Body of pancreas (tissue), 4 donors: ENCODE results near the gene FAM228A. TPM values are rescaled to one million over a fixed set of nuclear protein-coding genes. Genes with fewer than 3 reads are reported as not detected.

Source experiments
- ATAC-seq: fragments of 150-250 bp; one replicate; pipeline ENCODE4 v1.9.1; 2016
- DNase-seq, 4 donors: peaks; one replicate each; pipeline ENCODE4 v3.0.0-alpha.2; 2019
- H3K27ac ChIP-seq, 4 donors: fragments of 200-600 bp; sonication (generic); 1 replicate in 3 of 4; 2 replicates in 1 of 4; pipeline versions ENCODE4 v1.5.1 to v1.6.1; 2016 to 2019; ENCODE audit warnings: mild to moderate bottlenecking in 1 of 4, mixed read lengths in 1 of 4, moderate library complexity in 1 of 4
- H3K27me3 ChIP-seq, 2 donors: fragments of 200-600 bp; sonication (generic); one replicate each; pipeline ENCODE4 v1.6.0; 2016; ENCODE audit warnings: mild to moderate bottlenecking in 1 of 2
- H3K36me3 ChIP-seq, 2 donors: fragments of 200-600 bp; sonication (generic); replicated peaks in 1 of 2; 2 replicates each; pipeline ENCODE4 v1.5.1; 2016; ENCODE audit warnings: low read depth in 2 of 2; ENCODE audit not compliant: insufficient read depth in 1 of 2
- H3K4me1 ChIP-seq: fragments of 200-600 bp; sonication (generic); one replicate; pipeline ENCODE4 v1.6.0; 2016
- H3K4me3 ChIP-seq, 2 donors: fragments of 200-600 bp; sonication (generic); 1 replicate in 1 of 2; 2 replicates in 1 of 2; pipeline ENCODE4 v1.5.1; 2016 to 2019
- H3K9me3 ChIP-seq, 3 donors: fragments of 200-600 bp; sonication (generic); 1 replicate in 2 of 3; 2 replicates in 1 of 3; pipeline ENCODE4 v1.5.1; 2016
- CTCF ChIP-seq, 7 experiments: fragments of 450-650 bp in 4 of 7; fragments of 200-600 bp in 3 of 7; sonication (generic) in 3 of 7; IDR thresholded peaks; one replicate each; pipeline ENCODE4 v1.5.1; 2016 to 2019; ENCODE audit warnings: antibody characterized with exemption in 7 of 7
- POLR2A ChIP-seq, 3 donors: fragments of 450-650 bp; IDR thresholded peaks; one replicate each; pipeline ENCODE4 v1.6.1; 2016; ENCODE audit warnings: antibody characterized with exemption in 3 of 3, mild to moderate bottlenecking in 2 of 3
- WGBS, 2 donors: methylation state at CpG; one replicate each; pipeline ENCODE4 v1.1.5; 2017; 5-methylcytosine and 5-hydroxymethylcytosine counted together
- intact Hi-C: fragments of 100-400 bp; cut with DNase I; formaldehyde crosslinking; loops from one replicate; pipeline ENCODE4 v1.15.1; 2023
- total RNA-seq, 2 donors: library from RNA; depleted of rRNA; stranded (reverse); fragments of >200 nt; gene quantifications; one replicate each; pipeline ENCODE4 v1.1.0, GENCODE V29; 2016

Gene FAM228A
- total RNA-seq, 2 donors from 2014 or later: not detected

- no peak for DNase-seq
- 76 to 89% methylated on average over 2 of the region's 2 CpGs for WGBS, 2 donors
- Histone ChIP-seq H3K36me3 (no peaks in the 10 kb centered on the region), H3K27me3 (no peaks in the 10 kb centered on the region), H3K4me3 (no peak overlapping the region), H3K27ac (no peak overlapping the region), H3K4me1 (no peaks in the 10 kb centered on the region), H3K9me3 (no peaks in the 10 kb centered on the region)
- TF ChIP-seq CTCF (IDR thresholded peaks at IDR 0.05) (no peak), POLR2A (IDR thresholded peaks at IDR 0.05) (no peak)
- no peak for ATAC-seq
- intact Hi-C loops: loop anchor here (10.0 kb wide), 1 partner anchor 147 kb away; no protein-coding TSS in a partner anchor
Observed at GRCh38 chr2:24238158-24238557, 63.3 kb downstream of the FAM228A start.

- DNase-seq: no peak
- no peak for ATAC-seq
Observed at GRCh38 chr2:24239553-24239952, 64.7 kb downstream of the FAM228A start.

More at GRCh38 chr2:24239553-24239952, 64.7 kb downstream of the FAM228A start:
- intact Hi-C loops: loop anchor here (10.0 kb wide), 1 partner anchor 145 kb away; no protein-coding TSS in a partner anchor
- no peaks in the 10 kb centered on the region for H3K4me1 ChIP-seq
- no peaks in the 10 kb centered on the region for H3K9me3 ChIP-seq
- WGBS, 2 donors: 98 to 100% methylated on average over 1 of the region's 1 CpG
- H3K36me3 ChIP-seq: peaks cover 0 to 3% of the 10 kb centered on the region in 2 donors
- H3K27ac ChIP-seq: no peak overlapping the region
- TF ChIP-seq CTCF (IDR thresholded peaks at IDR 0.05) (no peak), POLR2A (IDR thresholded peaks at IDR 0.05) (no peak)
- H3K27me3 ChIP-seq: no peaks in the 10 kb centered on the region
- H3K4me3 ChIP-seq: no peak overlapping the region

Other genes with a start within 250 kb of the FAM228A start
- gene ATAD2B, start 247.9 kb upstream of the FAM228A start, total RNA-seq: 10 to 100 TPM; 16.8 to 20.0 TPM
- 1 to 10 TPM; 4.0 to 7.3 TPM for gene UBXN2A, start 234.6 kb upstream of the FAM228A start, total RNA-seq
- gene MFSD2B, start 165.0 kb upstream of the FAM228A start, total RNA-seq: not detected
- gene WDCP, start 127.7 kb upstream of the FAM228A start, total RNA-seq: 1 to 10 TPM; 2.6 to 3.9 TPM
- gene FKBP1B, start 125.3 kb upstream of the FAM228A start, total RNA-seq: 10 to 100 TPM; 10.5 to 12.7 TPM
- gene SF3B6, start 98.7 kb upstream of the FAM228A start, total RNA-seq: 10 to 100 TPM; 21.4 to 42.8 TPM
- gene TP53I3, start 90.2 kb upstream of the FAM228A start, total RNA-seq: 10 to 100 TPM; 18.5 to 36.8 TPM
- gene PFN4, start 51.7 kb upstream of the FAM228A start, total RNA-seq: not detected
- 10 to 100 TPM in 1 of 2 donors, 1 to 10 TPM in 1; 6.5 to 56.7 TPM for gene FAM228B, start 51.6 kb upstream of the FAM228A start, total RNA-seq
- gene ITSN2, start 185.5 kb downstream of the FAM228A start, total RNA-seq: 10 to 100 TPM; 32.9 to 61.0 TPM